A172 (cell line): ENCODE data around the gene KRT12. TPM values are rescaled to one million over a fixed set of nuclear protein-coding genes. Genes with fewer than 3 reads are reported as not detected.
"Not testable (repeated sequence)": the region's sequence is repeated elsewhere in the genome, so short reads cannot be mapped to it uniquely, and the experiment has no call there.

Experiments used
- DNase-seq: peaks from one replicate; pipeline ENCODE4 v3.0.0-alpha.2; 2015; ENCODE audit warnings: low spot score
- total RNA-seq: library from RNA; depleted of rRNA; stranded (reverse); fragments of >200 nt; shearing (Covaris generic); gene quantifications from 2 replicates; pipeline ENCODE4 v1.2.3, GENCODE V29; 2014; rRNA removed

The KRT12 gene
- total RNA-seq, 1 experiment from 2014 or later: not detected

DNA sequence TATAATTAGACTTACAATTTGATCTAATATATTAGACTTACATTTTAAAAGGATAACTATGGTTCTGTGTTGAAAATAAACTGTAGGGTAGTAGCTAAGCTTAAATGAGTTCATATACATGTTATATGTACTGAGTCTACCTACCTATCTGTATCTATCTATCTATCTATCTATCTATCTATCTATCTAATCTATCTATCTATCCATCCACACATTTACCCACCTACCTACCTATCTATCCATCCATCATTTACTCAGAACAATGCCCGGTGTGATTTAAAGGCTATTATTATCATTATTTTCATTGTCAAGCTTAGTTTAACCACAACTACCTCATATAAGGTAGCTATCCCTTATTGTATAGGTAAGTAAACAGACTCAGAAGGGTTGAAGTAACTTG, 51.6 kb downstream of the KRT12 start:
- DNase-seq: no peak

DNA sequence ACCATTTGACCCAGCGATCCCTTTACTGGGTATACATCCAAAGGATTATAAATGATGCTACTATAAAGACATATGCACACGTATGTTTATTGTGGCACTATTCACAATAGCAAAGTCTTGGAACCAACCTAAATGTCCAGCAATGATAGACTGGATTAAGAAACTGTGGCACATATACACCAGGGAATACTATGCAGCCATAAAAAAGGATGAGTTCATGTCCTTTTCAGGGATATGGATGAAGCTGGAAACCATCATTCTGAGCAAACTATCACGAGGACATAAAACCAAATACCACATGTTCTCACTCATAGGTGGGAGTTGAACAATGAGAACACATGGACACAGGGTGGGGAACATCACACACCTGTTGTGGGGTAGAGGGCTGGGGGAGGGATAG, 52.4 kb downstream of the KRT12 start:
- DNase-seq: not testable (repeated sequence)

DNA sequence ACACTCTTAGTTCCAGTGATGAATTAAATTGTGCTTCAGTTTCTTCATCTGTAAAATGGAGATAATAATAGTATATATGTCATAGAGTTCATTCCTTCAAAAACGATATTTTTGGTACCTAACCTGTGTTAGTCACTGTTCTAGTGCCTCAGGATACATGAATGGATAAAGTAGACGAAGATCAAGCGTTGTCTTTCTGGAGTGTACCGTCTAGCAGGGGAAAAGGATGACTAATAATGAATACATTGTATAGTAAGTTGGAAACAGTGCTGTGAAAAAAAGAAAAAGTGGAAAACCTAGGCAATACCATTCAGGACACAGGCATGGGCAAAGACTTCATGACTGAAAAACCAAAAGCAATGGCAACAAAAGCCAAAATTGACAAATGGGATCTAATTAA, 53.2 kb downstream of the KRT12 start:
- DNase-seq: peak; percentile 20

DNA sequence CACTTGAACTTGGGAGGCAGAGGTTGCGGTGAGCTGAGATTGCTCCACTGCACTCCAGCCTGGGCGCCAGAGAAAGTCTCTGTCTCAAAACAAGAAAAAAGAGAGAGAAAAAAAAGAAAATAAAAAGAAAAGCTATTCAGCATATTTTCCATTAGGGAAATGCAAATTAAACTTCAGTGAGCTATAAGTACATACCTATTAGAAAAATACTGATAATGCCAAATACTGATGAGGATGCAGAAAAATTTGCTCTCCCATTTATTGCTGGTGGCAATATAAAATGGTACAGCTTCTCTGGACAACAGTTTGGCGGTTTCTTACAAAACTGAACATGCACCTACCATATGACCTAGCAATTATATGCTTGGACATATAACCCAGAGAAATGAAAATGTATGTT, 54.4 kb downstream of the KRT12 start:
- DNase-seq: no peak

Other genes starting within 250 kb of the KRT12 start
- gene SMARCE1, start 219.4 kb downstream of the KRT12 start, total RNA-seq: 161 and 168 TPM in 2 replicates
- gene KRT222, start 202.0 kb downstream of the KRT12 start, total RNA-seq: not detected in 2 replicates
- gene KRT24, start 163.5 kb downstream of the KRT12 start, total RNA-seq: not detected in 2 replicates
- gene KRT25, start 111.9 kb downstream of the KRT12 start, total RNA-seq: not detected in 2 replicates
- not detected in 2 replicates for gene KRT26, start 95.0 kb downstream of the KRT12 start, total RNA-seq
- not detected in 2 replicates for gene KRT27, start 84.7 kb downstream of the KRT12 start, total RNA-seq
- not detected in 2 replicates for gene KRT28, start 67.3 kb downstream of the KRT12 start, total RNA-seq
- 28.5 and 34.7 TPM in 2 replicates for gene KRT10, start 44.6 kb downstream of the KRT12 start, total RNA-seq
- not detected in 2 replicates for gene KRT20, start 18.0 kb upstream of the KRT12 start, total RNA-seq
- not detected in 2 replicates for gene KRT23, start 70.4 kb upstream of the KRT12 start, total RNA-seq
- gene KRT39, start 99.7 kb upstream of the KRT12 start, total RNA-seq: not detected in 2 replicates
- not detected in 2 replicates for gene KRT40, start 117.1 kb upstream of the KRT12 start, total RNA-seq
- gene KRTAP3-3, start 126.9 kb upstream of the KRT12 start, total RNA-seq: not detected in 2 replicates
- not detected in 2 replicates for gene KRTAP3-2, start 132.7 kb upstream of the KRT12 start, total RNA-seq
- gene KRTAP3-1, start 141.9 kb upstream of the KRT12 start, total RNA-seq: not detected in 2 replicates
- not detected in 2 replicates for gene KRTAP1-5, start 160.0 kb upstream of the KRT12 start, total RNA-seq
- gene KRTAP1-4, start 163.0 kb upstream of the KRT12 start, total RNA-seq: not detected in 2 replicates
- gene KRTAP1-3, start 167.7 kb upstream of the KRT12 start, total RNA-seq: not detected in 2 replicates
- not detected in 2 replicates for gene KRTAP1-1, start 174.2 kb upstream of the KRT12 start, total RNA-seq
- not detected in 2 replicates for gene KRTAP2-1, start 180.1 kb upstream of the KRT12 start, total RNA-seq
- gene KRTAP2-2, start 188.0 kb upstream of the KRT12 start, total RNA-seq: not detected in 2 replicates
- gene KRTAP2-3, start 192.9 kb upstream of the KRT12 start, total RNA-seq: 0.69 and 1.00 TPM in 2 replicates
- not detected in 2 replicates for gene KRTAP2-4, start 198.7 kb upstream of the KRT12 start, total RNA-seq
- gene KRTAP4-7, start 216.9 kb upstream of the KRT12 start, total RNA-seq: not detected in 2 replicates
- gene KRTAP4-8, start 230.9 kb upstream of the KRT12 start, total RNA-seq: not detected in 2 replicates
- gene KRTAP4-16, start 235.0 kb upstream of the KRT12 start, total RNA-seq: not detected in 2 replicates
- gene KRTAP4-9, start 238.2 kb upstream of the KRT12 start, total RNA-seq: 0.22 TPM in 1 of 2 replicates, not detected in the other